Breast epithelium (tissue), 3 donors: ENCODE data around the gene FMNL1.

Experiments
- POLR2AphosphoS5 ChIP-seq, 3 donors: sonication (generic); formaldehyde crosslinking; IDR thresholded peaks; one replicate each; pipeline ENCODE4 v1.6.1; 2017; ENCODE audit warnings: antibody characterized with exemption in 3 of 3
- TF ChIP-seq, protein P1 (sequence below), 3 donors: fragments of 450-650 bp; IDR thresholded peaks; one replicate each; pipeline ENCODE4 v1.5.1; 2016 to 2017; ENCODE audit warnings: antibody characterized with exemption in 3 of 3, mild to moderate bottlenecking in 3 of 3, moderate library complexity in 3 of 3

DNA sequence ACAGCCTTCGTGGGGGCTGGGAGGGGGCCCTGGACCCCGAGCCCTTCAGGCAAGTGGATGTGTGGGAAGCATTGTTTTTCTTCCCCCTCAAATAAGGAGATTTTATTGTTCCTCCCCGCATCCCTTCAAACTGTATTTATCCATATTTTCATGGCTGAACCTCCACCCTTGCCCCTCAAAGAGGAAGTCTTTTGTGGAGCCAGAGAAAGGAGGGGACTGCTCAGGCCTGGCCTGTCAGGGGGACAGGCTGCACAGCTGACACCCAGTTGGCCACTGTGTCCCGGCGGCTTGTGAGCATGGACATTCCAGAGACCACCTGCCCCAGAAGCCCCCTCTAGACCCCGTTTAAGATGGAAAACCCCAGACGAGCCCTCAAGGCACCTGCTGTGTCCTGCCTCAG is 44.1 kb upstream of the FMNL1 start:
- TF ChIP-seq, protein P1, sequence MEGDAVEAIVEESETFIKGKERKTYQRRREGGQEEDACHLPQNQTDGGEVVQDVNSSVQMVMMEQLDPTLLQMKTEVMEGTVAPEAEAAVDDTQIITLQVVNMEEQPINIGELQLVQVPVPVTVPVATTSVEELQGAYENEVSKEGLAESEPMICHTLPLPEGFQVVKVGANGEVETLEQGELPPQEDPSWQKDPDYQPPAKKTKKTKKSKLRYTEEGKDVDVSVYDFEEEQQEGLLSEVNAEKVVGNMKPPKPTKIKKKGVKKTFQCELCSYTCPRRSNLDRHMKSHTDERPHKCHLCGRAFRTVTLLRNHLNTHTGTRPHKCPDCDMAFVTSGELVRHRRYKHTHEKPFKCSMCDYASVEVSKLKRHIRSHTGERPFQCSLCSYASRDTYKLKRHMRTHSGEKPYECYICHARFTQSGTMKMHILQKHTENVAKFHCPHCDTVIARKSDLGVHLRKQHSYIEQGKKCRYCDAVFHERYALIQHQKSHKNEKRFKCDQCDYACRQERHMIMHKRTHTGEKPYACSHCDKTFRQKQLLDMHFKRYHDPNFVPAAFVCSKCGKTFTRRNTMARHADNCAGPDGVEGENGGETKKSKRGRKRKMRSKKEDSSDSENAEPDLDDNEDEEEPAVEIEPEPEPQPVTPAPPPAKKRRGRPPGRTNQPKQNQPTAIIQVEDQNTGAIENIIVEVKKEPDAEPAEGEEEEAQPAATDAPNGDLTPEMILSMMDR (IDR thresholded peaks at IDR 0.05), result no peak
- TF ChIP-seq POLR2AphosphoS5 (IDR thresholded peaks at IDR 0.05), result no peak
